ENCODE results near the gene NFATC3.

DNA sequence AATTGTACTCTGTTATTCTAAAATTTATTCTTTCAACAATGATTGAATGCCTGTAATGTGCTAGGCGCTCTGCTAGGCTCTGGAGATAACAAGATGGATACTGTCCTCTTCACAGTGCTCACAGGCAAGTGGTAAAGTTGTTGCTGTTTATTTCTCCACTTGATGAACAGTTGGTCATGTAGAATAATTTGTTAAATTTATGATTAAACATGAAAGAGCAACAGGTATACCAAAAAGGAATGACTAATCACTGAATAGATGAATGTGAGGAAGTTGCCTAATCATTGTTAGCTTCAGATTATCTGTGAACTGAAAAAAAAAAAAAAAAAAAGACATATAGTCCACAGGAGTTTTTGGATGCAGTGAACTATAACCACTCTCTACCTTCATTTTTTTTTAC lies 62.3 kb downstream of the NFATC3 start:
- TF ChIP-seq, protein P1, sequence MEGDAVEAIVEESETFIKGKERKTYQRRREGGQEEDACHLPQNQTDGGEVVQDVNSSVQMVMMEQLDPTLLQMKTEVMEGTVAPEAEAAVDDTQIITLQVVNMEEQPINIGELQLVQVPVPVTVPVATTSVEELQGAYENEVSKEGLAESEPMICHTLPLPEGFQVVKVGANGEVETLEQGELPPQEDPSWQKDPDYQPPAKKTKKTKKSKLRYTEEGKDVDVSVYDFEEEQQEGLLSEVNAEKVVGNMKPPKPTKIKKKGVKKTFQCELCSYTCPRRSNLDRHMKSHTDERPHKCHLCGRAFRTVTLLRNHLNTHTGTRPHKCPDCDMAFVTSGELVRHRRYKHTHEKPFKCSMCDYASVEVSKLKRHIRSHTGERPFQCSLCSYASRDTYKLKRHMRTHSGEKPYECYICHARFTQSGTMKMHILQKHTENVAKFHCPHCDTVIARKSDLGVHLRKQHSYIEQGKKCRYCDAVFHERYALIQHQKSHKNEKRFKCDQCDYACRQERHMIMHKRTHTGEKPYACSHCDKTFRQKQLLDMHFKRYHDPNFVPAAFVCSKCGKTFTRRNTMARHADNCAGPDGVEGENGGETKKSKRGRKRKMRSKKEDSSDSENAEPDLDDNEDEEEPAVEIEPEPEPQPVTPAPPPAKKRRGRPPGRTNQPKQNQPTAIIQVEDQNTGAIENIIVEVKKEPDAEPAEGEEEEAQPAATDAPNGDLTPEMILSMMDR (IDR thresholded peaks at IDR 0.05) = no peak
- no peak for TF ChIP-seq POLR2A (IDR thresholded peaks at IDR 0.05)

Data from heart left ventricle (tissue), 13 donors.